Hematopoietic multipotent progenitor cell treated with erythropoietin and hydrocortisone succinate and interleukin-3 and kit ligand, for 6 days (in vitro differentiated cells): Measurements from ENCODE around the gene ZBTB6.
A peak's percentile ranks its signal among the peaks of the same experiment; 100 is the strongest.

Source experiments
- DNase-seq: peaks from one replicate; pipeline ENCODE4 v3.0.0-alpha.2; 2015

Gene ZBTB6, protein sequence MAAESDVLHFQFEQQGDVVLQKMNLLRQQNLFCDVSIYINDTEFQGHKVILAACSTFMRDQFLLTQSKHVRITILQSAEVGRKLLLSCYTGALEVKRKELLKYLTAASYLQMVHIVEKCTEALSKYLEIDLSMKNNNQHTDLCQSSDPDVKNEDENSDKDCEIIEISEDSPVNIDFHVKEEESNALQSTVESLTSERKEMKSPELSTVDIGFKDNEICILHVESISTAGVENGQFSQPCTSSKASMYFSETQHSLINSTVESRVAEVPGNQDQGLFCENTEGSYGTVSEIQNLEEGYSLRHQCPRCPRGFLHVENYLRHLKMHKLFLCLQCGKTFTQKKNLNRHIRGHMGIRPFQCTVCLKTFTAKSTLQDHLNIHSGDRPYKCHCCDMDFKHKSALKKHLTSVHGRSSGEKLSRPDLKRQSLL

DNA sequence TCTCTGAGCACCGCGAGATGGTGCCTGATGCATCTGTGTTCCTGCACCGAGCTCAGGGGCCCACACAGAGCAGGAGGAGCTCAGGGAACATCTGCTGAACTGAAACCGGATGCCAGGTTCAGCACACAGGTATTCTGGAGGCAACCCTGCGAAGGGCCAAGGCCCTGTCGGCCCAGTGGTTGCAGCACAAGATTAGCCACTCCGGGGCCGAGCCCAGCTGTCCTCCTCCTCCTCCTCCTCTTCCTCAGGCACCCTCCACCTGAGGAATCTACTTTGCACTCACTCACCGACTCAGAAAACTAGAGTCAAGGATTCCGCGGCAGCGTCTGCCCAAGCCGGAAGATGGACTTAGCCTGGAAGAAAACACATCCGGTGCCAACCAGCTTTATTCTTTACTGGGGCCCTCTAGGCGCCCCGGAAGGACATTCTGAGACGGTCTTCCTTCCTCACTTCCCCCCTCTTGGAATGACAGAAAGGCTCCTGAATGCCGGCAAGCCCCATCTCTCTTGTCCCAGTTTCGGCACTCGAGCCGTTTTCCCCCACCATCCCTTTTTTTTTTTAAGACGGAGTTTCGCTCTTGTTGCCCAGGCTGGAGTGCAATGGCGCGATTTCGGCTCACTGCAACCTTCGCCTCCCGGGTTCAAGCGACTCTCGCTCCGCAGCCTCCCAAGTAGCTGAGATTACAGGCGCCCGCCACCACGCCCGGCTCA is at the start of gene ZBTB6:
Gene ZBTB6 (minus strand): TSS at position 360 of the 710 bp plus-strand sequence. CDS start 1,251 bp downstream, outside the sequence.
- DNase-seq, result peak; percentile 92

DNA sequence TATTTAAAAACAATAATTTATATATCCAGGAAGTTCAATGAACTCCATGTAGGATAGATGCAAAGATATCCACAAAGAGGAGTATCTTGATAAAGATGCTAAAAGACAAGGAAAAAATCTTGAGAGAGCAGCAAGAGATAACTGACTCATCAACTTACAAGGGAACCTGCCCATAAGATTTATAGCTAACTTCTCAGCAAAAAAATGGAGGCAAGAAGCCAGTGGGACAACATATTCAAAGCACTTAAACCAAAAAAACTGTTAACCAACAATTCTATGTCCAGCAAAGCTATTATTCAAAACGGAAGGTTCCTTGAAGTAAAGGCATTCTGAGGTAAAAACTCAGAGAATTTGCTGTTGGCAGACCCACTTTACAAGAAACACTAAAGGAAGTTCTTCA is 48.0 kb upstream of the ZBTB6 start:
- no peak for DNase-seq

DNA sequence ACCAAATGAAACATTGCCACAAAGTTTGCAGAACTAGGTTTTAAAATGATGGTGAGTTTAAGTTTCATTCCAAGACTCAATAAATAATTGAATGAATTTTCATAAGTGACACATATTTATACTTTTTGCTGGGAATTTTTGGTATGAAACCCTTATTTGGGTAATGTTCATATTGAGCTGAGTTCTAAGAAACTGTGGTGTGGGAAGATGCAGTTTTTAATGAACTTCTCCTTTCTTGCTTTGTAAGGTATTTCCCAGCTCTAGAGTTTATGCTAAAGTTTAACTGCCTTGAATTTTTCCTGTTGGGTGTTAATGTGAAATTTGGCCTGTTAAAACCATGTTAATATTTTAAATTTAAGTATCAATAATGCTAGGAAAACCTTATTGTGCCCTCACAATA is 42.8 kb upstream of the ZBTB6 start:
- no peak for DNase-seq

DNA sequence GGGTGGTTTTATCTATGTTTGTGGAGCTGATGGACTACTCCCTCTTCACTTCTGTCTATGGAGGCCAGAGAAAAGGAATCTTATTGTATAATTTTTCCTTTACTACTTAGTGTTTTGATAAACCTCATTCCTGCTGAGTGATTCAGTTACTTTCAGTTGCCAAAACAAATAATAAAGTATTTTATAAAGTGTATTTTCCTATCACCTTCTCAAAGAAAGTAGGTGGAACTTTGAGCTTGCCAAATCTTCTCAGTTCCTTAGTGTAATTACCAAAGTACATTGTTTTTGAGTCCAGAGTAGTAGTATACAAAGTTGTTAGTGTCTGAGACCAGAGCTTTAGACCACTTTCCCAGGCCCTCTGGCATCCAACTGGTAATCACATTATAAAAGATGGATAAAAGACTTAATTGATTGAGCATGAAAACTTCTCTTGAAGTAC is 41.1 kb upstream of the ZBTB6 start:
- no peak for DNase-seq

DNA sequence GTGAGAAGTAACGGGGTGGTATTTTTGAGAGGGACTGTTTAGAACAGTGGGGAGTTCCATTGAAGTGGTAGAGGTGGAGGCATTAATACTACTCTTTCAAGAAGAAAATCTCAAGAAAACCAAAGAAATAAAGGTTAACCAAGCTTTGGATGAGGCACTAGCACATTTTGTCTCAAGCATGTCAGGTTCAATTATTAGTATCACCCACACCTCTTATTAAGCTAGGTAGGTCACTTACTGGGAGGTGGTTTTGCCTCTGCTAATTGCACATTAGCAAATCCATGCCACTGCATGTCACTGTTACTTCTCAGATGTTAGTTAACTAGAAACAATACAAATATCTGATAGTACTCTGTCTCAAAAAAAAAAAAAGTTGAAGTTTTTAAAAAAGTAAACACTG is 37.9 kb upstream of the ZBTB6 start:
- no peak for DNase-seq

DNA sequence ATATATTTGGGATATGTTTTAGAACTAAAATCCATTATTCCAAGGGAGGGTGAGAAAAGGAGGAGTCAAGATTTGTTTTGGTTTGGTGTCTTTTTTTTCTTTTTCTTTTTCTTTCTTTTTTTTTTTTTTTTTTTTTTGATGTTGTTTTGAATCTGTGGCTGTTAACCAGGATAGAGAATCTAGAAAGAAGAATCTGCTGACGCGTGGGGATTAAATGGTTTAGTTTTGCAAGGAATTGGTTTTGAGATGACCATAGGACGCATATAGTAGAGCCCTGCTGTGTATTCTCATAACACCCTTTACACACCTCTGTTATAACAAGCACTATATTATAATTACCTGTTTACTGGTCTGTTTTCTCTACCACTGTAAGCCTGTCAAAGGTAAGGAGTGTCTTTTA is 37.1 kb upstream of the ZBTB6 start:
- no peak for DNase-seq

DNA sequence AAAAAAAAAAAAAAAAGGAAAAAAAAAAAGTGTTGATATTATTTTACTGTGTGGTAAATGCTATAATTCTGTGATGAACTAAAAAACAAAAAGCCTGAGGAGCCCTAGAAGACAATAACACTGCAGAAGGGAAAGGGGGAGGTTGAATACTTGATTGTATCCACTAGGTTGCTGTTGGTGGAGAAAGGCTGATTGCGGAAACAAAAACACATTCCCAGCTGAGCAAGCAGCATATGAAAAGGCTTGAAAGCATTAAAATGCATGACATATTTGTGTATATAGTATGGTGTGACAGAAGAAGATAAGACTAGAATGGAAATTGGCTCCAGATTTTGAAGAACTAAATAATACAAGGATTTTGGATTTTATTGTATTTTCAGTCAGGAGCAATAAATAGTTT is 36.6 kb upstream of the ZBTB6 start:
- DNase-seq, result no peak

DNA sequence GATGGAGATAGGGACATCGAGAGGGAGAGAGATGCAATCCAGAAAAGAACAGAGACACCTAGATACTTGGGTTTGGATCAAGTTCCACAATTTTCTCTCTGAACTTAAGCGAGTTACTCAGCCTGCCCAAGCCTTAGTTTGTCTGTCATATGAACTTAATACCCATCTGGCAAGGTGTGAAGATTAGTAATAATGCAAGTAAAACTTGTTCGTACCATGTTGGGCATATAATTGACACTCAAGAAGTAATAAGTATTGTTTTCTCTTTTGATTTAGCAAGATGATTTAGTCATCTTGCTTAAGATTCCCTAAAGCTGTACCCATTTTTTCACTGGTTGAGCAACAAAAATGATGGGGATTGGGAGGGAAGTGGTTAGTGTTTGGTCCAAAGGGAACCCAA is 35.2 kb upstream of the ZBTB6 start:
- no peak for DNase-seq

DNA sequence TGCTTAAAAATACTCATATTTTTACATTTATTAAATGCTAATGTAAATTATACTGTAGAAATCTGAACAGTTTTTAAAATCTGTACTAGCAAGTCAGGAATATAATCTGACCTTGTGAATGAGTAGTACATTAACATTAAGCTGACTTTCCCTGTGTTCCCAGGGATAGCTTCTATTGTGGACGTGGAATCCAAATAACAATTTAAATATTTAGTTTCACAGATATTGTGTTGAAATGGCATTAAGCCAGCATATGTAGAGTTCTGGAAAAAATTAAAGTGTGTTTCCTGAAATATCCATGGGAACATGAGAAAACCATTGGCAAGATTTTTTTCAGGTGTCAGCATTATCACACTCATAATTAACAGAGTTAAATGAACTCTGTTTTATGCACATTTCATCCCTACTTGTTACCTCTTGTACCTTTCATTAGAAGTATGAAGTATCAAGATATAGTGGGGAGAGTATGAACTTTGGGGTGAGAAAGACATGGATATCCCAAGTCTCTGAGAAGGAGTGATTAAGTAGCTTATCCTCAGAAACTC is 33.4 kb upstream of the ZBTB6 start:
- no peak for DNase-seq

DNA sequence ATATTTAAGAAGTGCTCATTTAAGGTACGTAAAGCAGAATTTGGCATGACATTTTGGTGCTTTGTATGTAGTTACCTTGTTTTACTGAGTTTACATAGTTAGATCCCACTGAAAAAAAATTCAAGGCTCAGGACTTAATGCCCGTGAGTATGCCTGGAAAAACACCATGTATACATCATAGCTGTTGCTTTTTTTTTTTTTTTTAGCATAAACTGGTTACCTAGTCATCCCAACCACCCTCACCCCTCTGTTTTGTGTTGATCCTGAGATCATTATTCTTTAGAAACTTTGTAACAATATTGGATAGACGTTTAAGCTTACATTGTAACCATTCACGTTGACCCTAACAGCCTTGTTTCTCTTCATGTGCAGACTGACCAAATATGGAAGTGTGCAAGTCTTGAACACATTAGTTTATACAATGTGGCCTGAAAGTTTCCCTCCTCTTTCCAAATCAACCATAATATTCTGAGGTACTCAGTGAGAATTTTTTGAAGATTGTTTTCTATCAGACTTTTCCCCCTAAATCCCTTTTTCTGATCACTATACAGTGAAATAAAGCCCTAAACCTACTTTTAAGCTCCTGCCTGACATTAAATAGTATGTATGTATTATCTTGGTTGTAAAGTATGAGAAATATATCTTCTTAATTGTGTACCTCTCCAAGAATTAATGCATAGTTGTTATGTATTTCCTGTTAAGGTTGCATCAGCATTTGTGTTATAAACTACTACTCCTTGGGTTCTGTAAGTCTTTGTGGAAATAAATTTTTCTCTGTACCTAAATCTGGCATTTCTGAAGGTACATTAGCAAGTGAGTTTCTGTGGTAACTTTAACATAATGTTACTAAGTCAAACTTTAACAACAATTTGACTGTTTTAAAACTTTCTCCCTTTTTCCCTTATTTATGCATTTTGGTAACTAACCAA is 32.1 kb upstream of the ZBTB6 start:
- DNase-seq, result no peak

DNA sequence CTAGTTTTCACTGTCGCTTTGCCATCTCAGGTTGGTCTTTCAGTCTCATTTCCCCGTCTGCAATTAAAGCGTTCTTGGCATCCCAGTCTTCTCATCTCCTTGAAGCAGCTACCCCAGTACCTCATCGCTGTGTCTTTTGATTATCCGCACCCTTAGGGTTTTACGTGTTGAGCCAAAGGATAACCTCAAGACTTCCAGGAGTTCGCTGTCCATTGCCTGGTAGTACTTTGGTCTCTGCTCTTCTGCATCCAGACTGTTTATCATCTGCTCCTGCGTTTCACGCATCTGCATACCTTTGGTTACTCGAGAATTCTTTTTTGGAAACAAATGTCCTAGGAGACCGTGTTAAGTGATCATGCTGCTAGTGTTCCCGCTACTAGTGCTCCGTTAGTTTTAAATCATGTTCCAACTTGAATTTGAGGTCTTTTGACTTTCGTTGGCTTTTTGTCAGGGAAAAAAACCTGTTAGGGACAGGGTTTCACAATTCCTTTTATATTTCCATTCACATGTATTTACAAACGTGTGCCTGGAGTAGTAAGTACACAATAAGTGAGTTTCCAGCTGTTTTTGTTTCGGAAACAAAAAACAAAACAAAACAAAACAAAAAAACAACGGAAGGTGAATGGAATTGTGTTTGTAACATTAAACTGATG is 28.6 kb upstream of the ZBTB6 start:
- peak; percentile 62 for DNase-seq

DNA sequence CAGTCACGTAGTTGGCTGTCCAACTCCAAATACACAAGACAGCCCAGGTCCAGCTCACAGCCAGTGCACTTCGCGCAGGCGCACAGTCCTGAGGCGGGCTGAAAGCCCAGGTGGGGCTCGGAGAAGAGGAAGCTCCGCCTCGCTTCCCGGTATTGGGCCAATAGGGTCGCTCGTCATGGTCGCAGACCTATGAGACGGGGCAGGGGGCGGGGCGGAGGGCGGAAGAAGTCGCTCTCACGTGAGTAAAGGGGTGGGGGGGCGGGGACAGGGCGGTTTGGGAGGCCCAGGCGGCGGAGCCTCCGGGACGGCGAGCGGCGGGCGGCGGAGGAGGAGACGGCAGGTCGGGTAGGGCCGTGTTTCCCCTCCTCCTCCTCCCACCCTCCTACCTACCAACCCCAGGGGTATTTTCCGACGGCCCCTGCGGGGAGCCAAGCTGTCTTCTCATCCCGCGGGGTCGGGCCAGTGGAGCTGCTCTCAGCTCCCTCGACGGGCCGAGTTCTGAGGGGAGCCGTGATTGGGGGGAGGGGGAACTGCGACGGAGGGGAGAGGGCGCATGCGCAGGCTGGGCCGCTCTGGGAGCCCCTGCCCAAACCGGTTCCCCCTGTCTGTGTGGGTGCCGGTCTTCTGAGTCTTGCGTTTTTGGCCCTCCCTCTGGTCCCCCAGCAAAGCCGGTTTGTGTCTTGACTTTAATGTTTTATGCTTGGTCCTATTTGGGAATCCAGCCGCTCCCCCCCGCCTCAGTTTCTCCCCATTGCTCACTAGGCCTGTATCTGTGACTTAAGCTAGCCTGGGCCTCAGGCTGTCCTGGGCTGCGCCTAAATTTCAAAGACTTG is 27.8 kb upstream of the ZBTB6 start, which contains the start of gene RABGAP1:
Gene RABGAP1 (plus strand): TSS at position 272 of the 833 bp plus-strand sequence. CDS start 16,040 bp downstream, outside the sequence.
- peak; percentile 100 for DNase-seq

DNA sequence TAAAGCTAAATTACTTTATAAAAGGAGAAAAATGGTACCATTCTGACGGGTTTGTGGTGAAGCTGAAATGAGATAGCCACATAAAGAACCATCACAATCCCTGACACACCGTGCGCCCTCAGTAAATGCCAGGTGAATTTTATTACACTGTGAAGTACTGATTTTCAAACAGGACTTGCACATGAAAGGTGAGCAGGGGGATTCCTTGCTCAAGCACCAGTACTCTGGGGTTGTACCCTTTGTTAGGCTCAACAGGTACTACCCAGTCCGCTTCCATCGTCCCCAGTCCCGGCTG is 27.3 kb upstream of the ZBTB6 start:
- DNase-seq, result peak; percentile 8

DNA sequence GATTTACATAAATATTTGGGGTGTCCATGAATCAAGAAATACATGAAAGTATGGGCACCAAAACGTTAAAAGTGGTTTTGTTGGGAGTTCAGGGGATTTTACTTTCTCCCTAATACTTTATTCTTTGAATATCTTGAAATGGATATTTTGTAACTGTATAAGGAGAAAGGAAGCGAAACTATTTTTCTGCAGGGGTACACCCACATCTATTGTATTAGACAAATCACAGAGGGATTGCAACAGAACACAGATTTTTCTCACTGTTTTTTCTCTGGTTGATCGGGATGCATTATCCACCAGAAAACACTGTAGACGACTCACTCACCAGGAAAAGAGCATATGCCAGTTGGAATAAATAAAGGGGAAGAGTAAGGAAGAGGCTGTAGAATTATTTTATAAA is 26.5 kb upstream of the ZBTB6 start:
- no peak for DNase-seq

DNA sequence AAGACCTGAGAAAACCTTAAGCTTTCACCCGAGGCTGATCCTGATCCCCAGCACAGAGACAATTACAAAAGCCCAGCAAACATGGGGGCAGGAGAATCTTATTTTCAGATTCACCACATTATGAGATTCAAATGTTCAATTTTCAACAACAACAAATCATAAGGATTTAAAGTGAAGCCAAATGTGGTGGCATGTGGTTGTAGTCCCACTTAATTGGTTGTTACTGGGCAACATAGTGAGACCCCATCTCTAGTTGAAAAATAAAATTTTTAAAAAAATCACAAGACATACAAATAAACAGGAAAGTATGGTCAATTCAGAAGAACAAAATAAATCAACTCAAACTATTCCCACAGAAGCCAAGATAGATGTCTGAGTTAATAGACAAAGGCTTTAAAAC is 23.8 kb upstream of the ZBTB6 start:
- DNase-seq, result no peak

DNA sequence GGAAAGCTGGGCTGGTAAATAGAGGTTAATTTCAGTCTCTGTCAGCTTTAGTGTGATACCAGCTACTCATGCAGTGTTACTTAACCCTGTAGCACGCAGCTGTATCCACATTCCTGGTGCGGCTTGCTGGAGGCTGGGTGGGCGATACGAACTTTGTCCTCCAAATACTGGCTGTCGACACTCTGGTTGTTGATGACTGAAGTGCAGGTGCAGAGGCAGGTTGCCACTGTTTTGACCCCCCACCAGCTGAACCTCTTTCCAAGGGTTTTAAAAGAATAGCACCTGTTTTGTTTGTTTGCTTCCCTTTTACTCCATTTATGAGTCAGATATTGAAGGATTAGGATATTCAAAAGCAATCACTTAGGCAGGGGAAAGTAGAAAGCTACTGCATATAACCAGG is 23.3 kb upstream of the ZBTB6 start:
- no peak for DNase-seq

DNA sequence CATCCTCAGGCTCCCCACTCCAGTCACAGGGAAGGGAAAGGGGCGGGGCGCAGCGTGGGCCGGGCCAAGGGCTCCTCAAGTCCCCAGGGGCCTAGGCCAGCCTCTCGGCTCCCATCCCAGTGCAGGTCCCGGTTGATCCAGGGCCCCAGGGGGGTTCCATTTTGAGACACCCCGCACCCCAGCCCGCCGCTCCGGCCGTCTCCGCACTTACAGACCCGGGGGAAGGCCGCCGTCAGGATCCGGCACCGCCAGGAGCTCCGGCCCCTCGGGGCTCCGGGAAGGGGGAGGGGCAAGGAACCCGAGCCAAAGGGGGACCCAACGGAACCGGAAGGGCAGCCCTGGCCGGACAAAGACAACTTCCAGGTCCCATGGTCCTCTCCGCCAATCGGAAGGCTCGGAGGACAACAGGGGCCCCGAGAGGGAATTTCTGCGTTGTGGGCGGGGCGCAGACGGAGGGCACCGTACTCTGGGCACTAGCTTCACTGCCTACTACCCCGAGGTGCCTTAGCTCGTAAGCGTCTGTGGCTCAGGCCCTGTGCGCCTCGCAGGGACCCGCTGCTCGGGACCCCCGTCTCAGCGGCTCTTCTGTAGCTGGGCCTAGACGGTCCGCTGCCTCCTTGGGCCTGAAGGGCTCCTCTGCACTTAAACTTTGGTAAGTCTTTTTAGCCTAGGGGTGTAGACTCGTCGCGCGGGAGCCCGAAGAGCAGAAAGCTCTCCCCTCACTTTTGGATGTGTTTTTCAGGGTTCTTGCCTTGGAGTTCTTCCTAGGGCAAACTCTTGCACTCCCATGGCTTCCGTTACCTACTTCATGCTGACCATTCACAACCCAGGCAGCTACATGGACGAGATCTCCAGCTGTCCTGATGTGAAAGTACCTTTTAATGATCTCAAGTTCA is 18.4 kb upstream of the ZBTB6 start, which contains the start of gene ZBTB26:
Gene ZBTB26 (minus strand): TSS at position 287 of the 896 bp plus-strand sequence. CDS start 11,578 bp downstream, outside the sequence.
- peak; percentile 98 for DNase-seq

DNA sequence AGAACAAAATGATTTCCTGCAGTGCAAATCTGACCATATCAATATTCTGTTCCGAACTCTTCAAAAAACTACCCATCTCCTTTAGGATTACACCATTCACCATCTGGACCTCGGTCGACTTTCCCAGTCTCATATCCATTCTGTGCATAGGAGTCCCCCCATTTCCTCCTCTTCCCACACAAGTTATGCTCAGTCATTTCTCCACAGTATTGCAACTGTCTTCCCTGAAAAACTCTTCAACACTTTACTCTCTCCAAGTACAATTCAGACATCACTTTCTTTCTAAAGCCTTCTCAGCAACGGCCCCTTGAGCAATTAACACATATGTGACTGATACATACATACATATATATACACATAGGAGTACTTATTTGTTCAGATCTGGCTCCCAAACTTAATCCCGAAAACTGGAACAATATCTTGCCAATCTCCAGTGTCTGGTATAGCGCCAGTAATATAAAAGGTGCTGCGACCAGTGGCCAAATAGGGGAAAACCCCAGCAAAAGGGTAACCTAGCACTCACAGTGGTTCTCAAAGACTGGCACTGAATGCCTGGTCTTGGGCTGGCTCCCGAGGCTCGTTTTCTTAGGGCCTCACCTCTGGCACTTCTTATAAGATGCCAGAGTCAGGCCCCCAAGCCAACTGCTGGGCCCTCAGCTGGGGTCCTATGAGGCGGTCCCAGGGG is 17.6 kb upstream of the ZBTB6 start:
- DNase-seq, result no peak

DNA sequence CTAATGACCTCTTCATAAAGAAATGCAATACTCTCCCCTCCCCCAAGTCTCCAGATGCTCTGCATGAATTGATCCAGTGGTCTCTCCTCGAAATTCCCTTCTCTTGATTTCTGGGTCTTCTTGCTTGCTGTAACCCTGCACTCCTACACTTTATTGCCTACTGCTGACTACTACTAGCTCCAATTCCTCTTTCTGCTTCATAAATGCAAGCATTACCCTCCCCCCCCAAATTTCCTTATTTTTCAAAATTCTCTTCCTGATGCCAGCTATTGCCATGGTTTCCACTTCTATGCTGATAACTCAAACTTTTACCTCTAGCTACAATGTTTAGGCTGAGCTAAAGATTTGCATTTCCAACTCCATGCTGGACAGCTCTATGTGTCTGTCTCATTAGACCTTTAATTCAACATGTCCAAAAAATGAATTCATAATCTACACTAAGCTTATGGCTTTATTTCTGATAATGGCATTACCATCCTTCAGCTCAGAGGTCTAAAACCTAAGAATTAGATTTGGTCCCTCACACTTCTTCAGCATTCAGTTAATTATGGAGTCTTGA is 16.8 kb upstream of the ZBTB6 start:
- DNase-seq, result peak; percentile 15
